ENCODE data around the gene EYA3.

GRCh38 chr1:28136922-28137613, 48.7 kb upstream of the EYA3 start:
- no peak for TF ChIP-seq CTCF (IDR thresholded peaks at IDR 0.05)
- no peak for TF ChIP-seq ZFX (IDR thresholded peaks at IDR 0.05; ENCODE audit: borderline replicate concordance)

All from 22Rv1 (cell line).